Vagina (tissue), 2 donors: Measurements from ENCODE around the gene YAF2. TPM values are rescaled to one million over a fixed set of nuclear protein-coding genes. Genes with fewer than 3 reads are reported as not detected.

Experiments
- DNase-seq, 2 donors: peaks; one replicate each; pipeline ENCODE4 v3.0.0-alpha.2; 2017; ENCODE audit errors: extremely low spot score in 2 of 2
- H3K27ac ChIP-seq: fragments of 200-600 bp; sonication (generic); one replicate; pipeline ENCODE4 v1.5.1; 2019
- H3K27me3 ChIP-seq: fragments of 200-600 bp; sonication (generic); one replicate; pipeline ENCODE4 v1.5.1; 2019
- H3K36me3 ChIP-seq, 2 donors: fragments of 200-600 bp; sonication (generic); one replicate each; pipeline ENCODE4 v1.5.1; 2017 to 2019
- H3K4me1 ChIP-seq: fragments of 200-600 bp; sonication (generic); one replicate; pipeline ENCODE4 v1.5.1; 2019
- H3K4me3 ChIP-seq, 2 donors: fragments of 200-600 bp; sonication (generic); 1 replicate in 1 of 2; 2 replicates in 1 of 2; pipeline ENCODE4 v1.5.1; 2016 to 2019
- H3K9me3 ChIP-seq: fragments of 200-600 bp; sonication (generic); one replicate; pipeline ENCODE4 v1.5.1; 2019
- POLR2A ChIP-seq, 2 donors: fragments of 450-650 bp; IDR thresholded peaks; one replicate each; pipeline ENCODE4 v1.6.1; 2017; ENCODE audit warnings: antibody characterized with exemption in 2 of 2, mild to moderate bottlenecking in 2 of 2, moderate library complexity in 2 of 2
- POLR2AphosphoS5 ChIP-seq, 2 donors: sonication (generic); formaldehyde crosslinking; IDR thresholded peaks; one replicate each; pipeline ENCODE4 v1.9.0; 2017; ENCODE audit warnings: antibody characterized with exemption in 2 of 2, mild to moderate bottlenecking in 2 of 2, low read depth in 1 of 2; ENCODE audit not compliant: insufficient read depth in 1 of 2
- intact Hi-C: fragments of 100-400 bp; cut with DNase I; formaldehyde crosslinking; loops from one replicate; pipeline ENCODE4 v1.15.1; 2023
- total RNA-seq: library from RNA; depleted of rRNA; stranded (reverse); fragments of >200 nt; gene quantifications from one replicate; pipeline ENCODE4 v1.2.3, GENCODE V29; 2016
- TF ChIP-seq, protein P1 (sequence below), 3 experiments: fragments of 450-650 bp in 2 of 3; fragments of 200-600 bp in 1 of 3; sonication (generic) in 1 of 3; IDR thresholded peaks; one replicate each; pipeline ENCODE4 v1.5.1; 2017 to 2019; ENCODE audit warnings: antibody characterized with exemption in 3 of 3, mild to moderate bottlenecking in 2 of 3, moderate library complexity in 2 of 3

YAF2 gene
- total RNA-seq, 1 donor from 2014 or later, result 23.1 TPM

DNA sequence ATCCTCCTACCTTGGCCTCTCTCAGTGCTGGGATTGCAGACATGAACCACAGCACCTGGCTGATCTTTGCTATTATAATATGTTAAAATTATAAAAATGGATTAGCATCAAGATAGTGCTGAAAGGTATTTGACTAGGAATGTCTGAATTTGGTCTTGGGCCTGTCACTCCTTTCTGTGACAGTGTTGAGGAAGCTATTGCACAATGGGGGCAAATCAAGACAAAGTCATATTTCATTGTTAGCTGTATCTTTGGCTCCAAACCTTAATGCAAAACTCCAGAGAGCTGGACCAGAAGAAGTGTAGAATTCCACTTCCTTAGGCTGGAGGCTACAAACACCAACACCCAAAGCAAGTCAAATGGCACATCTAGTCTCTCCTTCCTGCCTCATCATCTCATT is 45.7 kb upstream of the YAF2 start:
- no peaks in the 10 kb centered on the region for H3K9me3 ChIP-seq
- H3K36me3 ChIP-seq, result no peaks in the 10 kb centered on the region
- no peak overlapping the region for H3K27ac ChIP-seq
- intact Hi-C loops, result no loop called here
- H3K4me1 ChIP-seq, result peaks cover 3% of the 10 kb centered on the region
- no peak overlapping the region for H3K4me3 ChIP-seq
- DNase-seq, result no peak
- no peaks in the 10 kb centered on the region for H3K27me3 ChIP-seq
- TF ChIP-seq POLR2A (IDR thresholded peaks at IDR 0.05) (no peak), POLR2AphosphoS5 (IDR thresholded peaks at IDR 0.05; ENCODE audit: insufficient read depth in 1 of 2, low read depth in 1 of 2) (no peak)
- TF ChIP-seq, protein P1, sequence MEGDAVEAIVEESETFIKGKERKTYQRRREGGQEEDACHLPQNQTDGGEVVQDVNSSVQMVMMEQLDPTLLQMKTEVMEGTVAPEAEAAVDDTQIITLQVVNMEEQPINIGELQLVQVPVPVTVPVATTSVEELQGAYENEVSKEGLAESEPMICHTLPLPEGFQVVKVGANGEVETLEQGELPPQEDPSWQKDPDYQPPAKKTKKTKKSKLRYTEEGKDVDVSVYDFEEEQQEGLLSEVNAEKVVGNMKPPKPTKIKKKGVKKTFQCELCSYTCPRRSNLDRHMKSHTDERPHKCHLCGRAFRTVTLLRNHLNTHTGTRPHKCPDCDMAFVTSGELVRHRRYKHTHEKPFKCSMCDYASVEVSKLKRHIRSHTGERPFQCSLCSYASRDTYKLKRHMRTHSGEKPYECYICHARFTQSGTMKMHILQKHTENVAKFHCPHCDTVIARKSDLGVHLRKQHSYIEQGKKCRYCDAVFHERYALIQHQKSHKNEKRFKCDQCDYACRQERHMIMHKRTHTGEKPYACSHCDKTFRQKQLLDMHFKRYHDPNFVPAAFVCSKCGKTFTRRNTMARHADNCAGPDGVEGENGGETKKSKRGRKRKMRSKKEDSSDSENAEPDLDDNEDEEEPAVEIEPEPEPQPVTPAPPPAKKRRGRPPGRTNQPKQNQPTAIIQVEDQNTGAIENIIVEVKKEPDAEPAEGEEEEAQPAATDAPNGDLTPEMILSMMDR (IDR thresholded peaks at IDR 0.05), result no peak

DNA sequence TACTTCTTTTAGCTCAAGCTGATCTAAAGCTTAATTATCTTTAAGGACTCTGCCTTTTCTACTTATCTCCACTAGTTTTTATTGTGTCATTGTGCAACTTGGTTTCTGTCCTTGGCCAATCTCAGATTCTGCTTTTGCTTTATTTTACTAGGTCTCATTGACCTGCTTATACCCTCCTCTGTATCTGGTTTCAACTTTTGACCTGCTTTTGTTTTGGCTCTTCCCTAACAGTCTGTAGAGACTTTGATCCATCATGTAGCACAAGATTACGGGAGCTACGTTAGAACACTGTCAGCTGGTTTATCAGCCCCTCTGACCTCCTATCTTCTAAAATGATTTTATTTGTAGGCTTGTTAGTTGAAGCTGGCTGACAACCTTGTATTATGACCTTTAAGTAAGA is 44.2 kb upstream of the YAF2 start:
- H3K4me1 ChIP-seq, result peaks cover 3% of the 10 kb centered on the region
- TF ChIP-seq, protein P1 (IDR thresholded peaks at IDR 0.05), result no peak
- TF ChIP-seq POLR2AphosphoS5 (IDR thresholded peaks at IDR 0.05; ENCODE audit: insufficient read depth in 1 of 2, low read depth in 1 of 2) (no peak), POLR2A (IDR thresholded peaks at IDR 0.05) (no peak)
- no peaks in the 10 kb centered on the region for H3K9me3 ChIP-seq
- no peak for DNase-seq
- intact Hi-C loops, result no loop called here
- H3K27ac ChIP-seq, result no peak overlapping the region
- no peaks in the 10 kb centered on the region for H3K36me3 ChIP-seq
- no peak overlapping the region for H3K4me3 ChIP-seq
- no peaks in the 10 kb centered on the region for H3K27me3 ChIP-seq

DNA sequence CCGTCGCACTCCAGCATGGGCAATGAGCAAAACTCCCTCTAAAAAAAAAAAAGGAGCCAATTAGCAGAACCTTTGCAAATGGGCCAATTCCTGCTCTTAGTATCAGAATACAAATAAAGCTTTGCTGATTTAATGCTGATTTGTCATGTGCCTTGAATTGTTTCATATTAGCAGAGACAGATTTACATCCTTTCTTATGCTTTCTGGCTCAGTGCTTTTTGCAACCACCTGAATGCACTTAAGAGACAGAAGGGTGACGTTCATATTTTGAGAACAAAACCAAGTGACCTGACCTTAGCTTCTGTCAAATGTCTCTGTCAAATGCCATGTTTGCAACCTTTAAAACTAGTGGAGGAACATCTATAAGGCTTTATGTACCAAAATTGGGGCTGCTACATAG is 43.8 kb upstream of the YAF2 start:
- intact Hi-C loops, result no loop called here
- Histone ChIP-seq H3K36me3 (no peaks in the 10 kb centered on the region), H3K4me1 (peaks cover 3% of the 10 kb centered on the region), H3K9me3 (no peaks in the 10 kb centered on the region), H3K27me3 (no peaks in the 10 kb centered on the region), H3K4me3 (no peak overlapping the region), H3K27ac (no peak overlapping the region)
- no peak for TF ChIP-seq POLR2A (IDR thresholded peaks at IDR 0.05)
- TF ChIP-seq, protein P1 (IDR thresholded peaks at IDR 0.05), result no peak
- no peak for TF ChIP-seq POLR2AphosphoS5 (IDR thresholded peaks at IDR 0.05; ENCODE audit: insufficient read depth in 1 of 2, low read depth in 1 of 2)
- DNase-seq, result no peak

DNA sequence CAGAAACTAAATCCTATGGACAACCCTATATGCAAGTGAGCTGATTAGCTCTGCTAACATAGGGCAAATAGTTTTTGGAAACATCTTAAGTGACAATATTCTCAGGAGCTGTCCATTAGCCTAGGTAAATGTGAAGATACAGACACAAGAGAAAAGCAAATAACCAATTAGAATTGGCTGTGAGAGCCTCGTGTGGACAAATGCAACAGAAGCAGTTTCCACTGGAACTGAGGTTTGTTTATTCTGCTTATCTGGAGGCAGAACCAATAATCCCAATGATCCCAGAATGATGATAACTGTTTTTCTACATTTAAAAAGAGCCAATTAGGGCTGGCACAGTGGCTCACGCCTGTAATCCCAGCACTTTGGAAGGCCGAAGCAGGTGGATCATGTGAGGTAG is 43.2 kb upstream of the YAF2 start:
- TF ChIP-seq POLR2A (IDR thresholded peaks at IDR 0.05) (no peak), POLR2AphosphoS5 (IDR thresholded peaks at IDR 0.05; ENCODE audit: insufficient read depth in 1 of 2, low read depth in 1 of 2) (no peak)
- TF ChIP-seq, protein P1 (IDR thresholded peaks at IDR 0.05), result no peak
- Histone ChIP-seq H3K4me3 (no peak overlapping the region), H3K9me3 (no peaks in the 10 kb centered on the region), H3K4me1 (peaks cover 3% of the 10 kb centered on the region), H3K27ac (no peak overlapping the region), H3K27me3 (no peaks in the 10 kb centered on the region), H3K36me3 (no peaks in the 10 kb centered on the region)
- no peak for DNase-seq
- intact Hi-C loops, result no loop called here

DNA sequence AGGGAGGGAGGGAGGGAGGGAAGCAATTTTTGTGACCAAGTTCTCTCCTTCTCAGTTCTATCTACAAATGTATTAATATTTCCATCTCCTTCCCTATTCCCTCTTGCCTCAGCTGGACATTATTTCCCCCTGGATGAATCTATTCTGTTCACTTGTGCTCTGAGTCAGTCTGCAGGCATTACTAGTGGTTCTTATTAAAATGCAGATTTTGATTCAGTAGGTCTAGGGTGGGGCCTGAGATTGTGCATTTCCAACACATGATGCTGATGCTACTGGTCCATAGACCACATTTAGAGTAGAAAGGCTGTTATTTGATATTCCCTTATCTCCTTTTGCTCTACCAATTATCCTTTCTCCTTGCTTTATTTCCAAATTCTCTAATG is 40.1 kb upstream of the YAF2 start:
- no peak for DNase-seq
- H3K4me1 ChIP-seq, result peaks cover 2% of the 10 kb centered on the region
- intact Hi-C loops, result no loop called here
- no peaks in the 10 kb centered on the region for H3K27me3 ChIP-seq
- H3K9me3 ChIP-seq, result no peaks in the 10 kb centered on the region
- no peak overlapping the region for H3K27ac ChIP-seq
- H3K36me3 ChIP-seq, result no peaks in the 10 kb centered on the region
- no peak overlapping the region for H3K4me3 ChIP-seq
- TF ChIP-seq POLR2A (IDR thresholded peaks at IDR 0.05), result no peak
- no peak for TF ChIP-seq POLR2AphosphoS5 (IDR thresholded peaks at IDR 0.05; ENCODE audit: insufficient read depth in 1 of 2, low read depth in 1 of 2)
- TF ChIP-seq, protein P1 (IDR thresholded peaks at IDR 0.05), result no peak
